K562 (cell line): ENCODE results near the gene SEC22C. TPM values are rescaled to one million over a fixed set of nuclear protein-coding genes. Genes with fewer than 3 reads are reported as not detected.

Experiments used
- ATAC-seq: fragments of 200-7000 bp; cut with Tn5 transposase; 3 replicates; pipeline ENCODE4 v1.9.1; 2020; ENCODE audit warnings: moderate library complexity
- BruUV-seq: library from RNA; stranded (reverse); fragments of 400-500 nt; replicated peaks from 2 replicates; lab custom pipeline; 2021; lab: Mats Ljungman, UMichigan
- CTCF ChIA-PET: fragments of 300-600 bp; formaldehyde crosslinking; extraction: SDS; loops from one replicate; lab custom pipeline; 2021; ENCODE audit warnings: low intra/inter-chr PET ratio; lab: Yijun Ruan, JAX
- POLR2A ChIA-PET: fragments of 300-600, 350-650 bp; sonication (Branson Sonifier 250); formaldehyde crosslinking; extraction: SDS; loops from one replicate; lab custom pipeline; 2021; ENCODE audit warnings: antibody characterized with exemption, inconsistent platforms; lab: Yijun Ruan, JAX
- DNase-seq, 4 experiments: peaks; one replicate each; pipeline versions ENCODE4 v3.0.0 to v3.0.0-alpha.2; 2011 to 2018; ENCODE audit warnings: low spot score in 3 of 4, mixed read lengths in 3 of 4; ENCODE audit errors: extremely low read depth in 1 of 4
- FAIRE-seq: peaks from 2 replicates; lab custom pipeline; 2011; peaks lifted over from hg19 to GRCh38; lab: Jason Lieb, UNC
- H2AFZ ChIP-seq: 2 replicates; pipeline ENCODE4 v1.6.0; 2011; ENCODE audit warnings: low read depth, low read length, control low read depth, inconsistent platforms
- H3K27ac ChIP-seq: fragments of 200-600 bp; 3 replicates; pipeline ENCODE4 v1.8.0; 2011; ENCODE audit warnings: low read depth, mild to moderate bottlenecking, control low read depth, inconsistent platforms, low read length, moderate library complexity, mixed read lengths; ENCODE audit errors: extremely low read depth
- H3K27me3 ChIP-seq, 2 experiments: fragments of 300-600 bp in 1 of 2; 2 replicates in 1 of 2; 3 replicates in 1 of 2; pipeline versions ENCODE4 v1.6.0 to v1.8.0; 2011; ENCODE audit warnings: inconsistent platforms in 2 of 2, low read length in 2 of 2, mild to moderate bottlenecking in 1 of 2, mixed read lengths in 1 of 2, moderate library complexity in 1 of 2; ENCODE audit not compliant: control insufficient read depth in 2 of 2, insufficient read depth in 2 of 2
- H3K36me3 ChIP-seq: fragments of 300-600 bp; 3 replicates; pipeline ENCODE4 v1.8.0; 2011; ENCODE audit warnings: mild to moderate bottlenecking, low read length, inconsistent platforms; ENCODE audit not compliant: control insufficient read depth, insufficient read depth
- H3K4me1 ChIP-seq, 2 experiments: fragments of 200-600 bp in 1 of 2; replicated peaks in 1 of 2; 2 replicates in 1 of 2; 3 replicates in 1 of 2; pipeline versions ENCODE4 v1.5.1 to v1.8.0; 2011; ENCODE audit warnings: inconsistent platforms in 2 of 2, low read length in 2 of 2, mild to moderate bottlenecking in 1 of 2, mixed read lengths in 1 of 2, moderate library complexity in 1 of 2; ENCODE audit not compliant: control insufficient read depth in 2 of 2, insufficient read depth in 2 of 2
- H3K4me2 ChIP-seq: 2 replicates; pipeline ENCODE4 v1.6.1; 2011; ENCODE audit warnings: low read length, control low read depth, inconsistent platforms, mixed read lengths; ENCODE audit not compliant: insufficient read depth
- H3K4me3 ChIP-seq: fragments of 200-600 bp; sonication (generic), shearing (Covaris generic); 2 replicates; pipeline ENCODE4 v1.5.1; 2016; ENCODE audit warnings: control low read depth, inconsistent platforms
- H3K79me2 ChIP-seq: fragments of 200-600 bp; 3 replicates; pipeline ENCODE4 v1.8.0; 2011; ENCODE audit warnings: low read length, inconsistent platforms; ENCODE audit not compliant: control insufficient read depth, insufficient read depth
- H3K9ac ChIP-seq, 2 experiments: 2 replicates each; pipeline versions ENCODE4 v1.6.0 to v1.6.1; 2011; ENCODE audit warnings: low read depth in 2 of 2, low read length in 2 of 2, control low read depth in 1 of 2, inconsistent platforms in 1 of 2, mild to moderate bottlenecking in 1 of 2, mixed read lengths in 1 of 2; ENCODE audit not compliant: insufficient read depth in 1 of 2
- H3K9me1 ChIP-seq: one replicate; pipeline ENCODE4 v1.6.0; 2011; ENCODE audit warnings: inconsistent platforms, mild to moderate bottlenecking, low read length, moderate library complexity; ENCODE audit not compliant: control insufficient read depth, insufficient read depth
- H3K9me3 ChIP-seq: replicated peaks from 2 replicates; pipeline ENCODE4 v1.5.1; 2011; ENCODE audit warnings: low read depth, low read length, inconsistent platforms; ENCODE audit not compliant: control insufficient read depth, insufficient read depth
- H4K20me1 ChIP-seq: replicated peaks from 2 replicates; pipeline ENCODE4 v1.6.1; 2011; ENCODE audit warnings: low read length, inconsistent platforms, mixed read lengths; ENCODE audit not compliant: control insufficient read depth, insufficient read depth
- ESRRA ChIP-seq: fragments of 450-650 bp; IDR thresholded peaks from 2 replicates; pipeline ENCODE4 v1.6.1; 2014; ENCODE audit warnings: low read depth, mild to moderate bottlenecking, moderate library complexity, borderline replicate concordance
- MEF2A ChIP-seq: IDR thresholded peaks from 2 replicates; pipeline ENCODE4 v1.6.1; 2011; ENCODE audit warnings: low read depth, mild to moderate bottlenecking, low read length, moderate library complexity; ENCODE audit not compliant: control insufficient read depth
- PHB ChIP-seq: fragments of 250-450 bp; sonication (Bioruptor Pico); IDR thresholded peaks from 2 replicates; pipeline ENCODE4 v1.5.0; 2021
- POLR2B ChIP-seq: fragments of 450-650 bp; IDR thresholded peaks from 2 replicates; pipeline ENCODE4 v1.6.1; 2018; ENCODE audit warnings: low read depth; ENCODE audit not compliant: partially characterized antibody
- UBTF ChIP-seq, 2 experiments: IDR thresholded peaks; 2 replicates each; pipeline ENCODE4 v1.6.1; 2012; ENCODE audit warnings: improper control_type of control experiment in 2 of 2, low read depth in 2 of 2, low read length in 2 of 2, borderline replicate concordance in 1 of 2
- WGBS: fragments of 100-300 bp; shearing (Covaris generic); methylation state at CpG from one replicate; pipeline ENCODE4 v1.1.6; 2016; ENCODE audit warnings: low coverage, mixed read lengths; ENCODE audit not compliant: insufficient coverage; ENCODE audit errors: missing lambda C conversion rate; 5-methylcytosine and 5-hydroxymethylcytosine counted together
- in situ Hi-C: fragments of 300-500 bp; cut with MboI; formaldehyde crosslinking; loops from 4 replicates; pipeline ENCODE4 v1.15.0; 2018; ENCODE audit warnings: inconsistent platforms, mixed read lengths
- intact Hi-C: fragments of 100-400 bp; cut with micrococcal nuclease; formaldehyde crosslinking; loops from 2 replicates; pipeline ENCODE4 v1.14.2; 2022
- polyA plus RNA-seq, 8 experiments: library from polyadenylated mRNA; depleted of rRNA in 4 of 8; stranded (reverse) in 5 of 8; unstranded in 3 of 8; fragments of >200 nt; fragmentation: Nextera tagmentation in 2 of 8; fragmentation: Illumina TruSeq in 1 of 8; extraction: Ambion mirVana in 2 of 8; extraction: Trizol in 1 of 8; gene quantifications; 2 replicates each; pipeline versions ENCODE4 v1.2.1 to v1.2.3, GENCODE V29; 2011 to 2014; ENCODE audit warnings: inconsistent platforms in 1 of 8, missing spikeins in 1 of 8
- total RNA-seq, 7 experiments: library from RNA; depleted of rRNA in 6 of 7; stranded (reverse); fragments of >200 nt in 6 of 7; fragmentation: Illumina TruSeq in 2 of 7; extraction: Trizol in 2 of 7; gene quantifications; 2 replicates each; pipeline versions ENCODE4 v1.2.1 to v1.2.3, GENCODE V29; 2011 to 2021; ENCODE audit warnings: low replicate concordance in 1 of 7
- TF ChIP-seq, protein P1 (sequence below): sonication (generic); formaldehyde crosslinking; IDR thresholded peaks from 2 replicates; pipeline ENCODE4 v1.8.1; 2023; ENCODE audit warnings: mild to moderate bottlenecking, missing genetic modification reagents

The SEC22C gene
- total and polyA plus RNA-seq, 9 of the 15 experiments (the other 6 are each of a cell fraction or from before 2014, with no cell fraction given) = 35.6 to 68.4 (median 50.7) TPM

- no peaks in the 10 kb centered on the region for H4K20me1 ChIP-seq
- ChIA-PET CTCF (no interaction called here), POLR2A (interaction anchor here (1.7 to 2.7 kb wide), 2 partner anchors 17 to 32 kb away, joined by 5 to 8 read pairs; no protein-coding TSS in a partner anchor)
- H3K9ac ChIP-seq = no peak overlapping the region
- H3K27ac ChIP-seq = no peak overlapping the region
- H3K9me1 ChIP-seq = no peaks in the 10 kb centered on the region
- H3K9me3 ChIP-seq = no peaks in the 10 kb centered on the region
- H3K27me3 ChIP-seq = no peaks in the 10 kb centered on the region
- H3K36me3 ChIP-seq = peaks cover 19% of the 10 kb centered on the region
- no peak for ATAC-seq
- WGBS = 83% methylated on average over 5 of the region's 5 CpGs
- H3K4me2 ChIP-seq = no peak overlapping the region
- H3K4me1 ChIP-seq = peaks cover 14 to 19% of the 10 kb centered on the region in 2 experiments; a peak in 4 of 5 replicates
- no peak overlapping the region for H3K4me3 ChIP-seq
- DNase-seq = no peak
- in situ Hi-C loops = no loop called here
- FAIRE-seq = no peak
- no peak overlapping the region for H2AFZ ChIP-seq
- peaks cover 27% of the 10 kb centered on the region for H3K79me2 ChIP-seq
- intact Hi-C loops = no loop called here
- TF ChIP-seq UBTF (IDR thresholded peaks at IDR 0.05; ENCODE audit: borderline replicate concordance in 1 of 2, low read depth in 2 of 2, low read length in 2 of 2) = no peak
- no peak for TF ChIP-seq ESRRA
- TF ChIP-seq, protein P1, sequence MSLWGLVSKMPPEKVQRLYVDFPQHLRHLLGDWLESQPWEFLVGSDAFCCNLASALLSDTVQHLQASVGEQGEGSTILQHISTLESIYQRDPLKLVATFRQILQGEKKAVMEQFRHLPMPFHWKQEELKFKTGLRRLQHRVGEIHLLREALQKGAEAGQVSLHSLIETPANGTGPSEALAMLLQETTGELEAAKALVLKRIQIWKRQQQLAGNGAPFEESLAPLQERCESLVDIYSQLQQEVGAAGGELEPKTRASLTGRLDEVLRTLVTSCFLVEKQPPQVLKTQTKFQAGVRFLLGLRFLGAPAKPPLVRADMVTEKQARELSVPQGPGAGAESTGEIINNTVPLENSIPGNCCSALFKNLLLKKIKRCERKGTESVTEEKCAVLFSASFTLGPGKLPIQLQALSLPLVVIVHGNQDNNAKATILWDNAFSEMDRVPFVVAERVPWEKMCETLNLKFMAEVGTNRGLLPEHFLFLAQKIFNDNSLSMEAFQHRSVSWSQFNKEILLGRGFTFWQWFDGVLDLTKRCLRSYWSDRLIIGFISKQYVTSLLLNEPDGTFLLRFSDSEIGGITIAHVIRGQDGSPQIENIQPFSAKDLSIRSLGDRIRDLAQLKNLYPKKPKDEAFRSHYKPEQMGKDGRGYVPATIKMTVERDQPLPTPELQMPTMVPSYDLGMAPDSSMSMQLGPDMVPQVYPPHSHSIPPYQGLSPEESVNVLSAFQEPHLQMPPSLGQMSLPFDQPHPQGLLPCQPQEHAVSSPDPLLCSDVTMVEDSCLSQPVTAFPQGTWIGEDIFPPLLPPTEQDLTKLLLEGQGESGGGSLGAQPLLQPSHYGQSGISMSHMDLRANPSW (CRISPR knock-in tag) = no peak
- TF ChIP-seq PHB = no peak
- TF ChIP-seq MEF2A = no peak
- no peak for TF ChIP-seq POLR2B
- TF ChIP-seq, all 486 proteins: peak for 0
- BruUV-seq = no TSS peak
Measured at GRCh38 chr3:42588625-42589024, 6.9 kb upstream of the SEC22C start.
